ENCODE results near the gene LRRC8B.

- TF ChIP-seq CTCF (IDR thresholded peaks at IDR 0.05) = no peak
- no peak for TF ChIP-seq POLR2A (IDR thresholded peaks at IDR 0.05)
Measured at GRCh38 chr1:89607586-89608318, 83.1 kb downstream of the LRRC8B start.

Data from breast epithelium (tissue), 3 donors.